GM23338 (cell line): ENCODE data around the gene BOK.

Source experiments
- CREB1 ChIP-seq: fragments of 250-450 bp; sonication (Bioruptor Pico); IDR thresholded peaks from 2 replicates; pipeline ENCODE4 v1.5.0; 2020; ENCODE audit warnings: low read depth, mild to moderate bottlenecking, moderate library complexity
- CTCF ChIP-seq, 2 experiments: fragments of 200-600 bp in 1 of 2; sonication (generic) in 1 of 2; conservative IDR thresholded peaks; 2 replicates each; pipeline versions ENCODE4 v1.5.1 to v1.6.1; 2016 to 2017; ENCODE audit warnings: antibody characterized with exemption in 2 of 2, low read depth in 2 of 2, mild to moderate bottlenecking in 2 of 2, moderate library complexity in 1 of 2
- EZH2 ChIP-seq: fragments of 200-600 bp; sonication (generic); IDR thresholded peaks from one replicate; pipeline ENCODE4 v1.8.0; 2017; ENCODE audit warnings: antibody characterized with exemption, mild to moderate bottlenecking, low read depth; ENCODE audit not compliant: unreplicated experiment
- EZH2phosphoT487 ChIP-seq: fragments of 200-600 bp; sonication (generic); IDR thresholded peaks from one replicate; pipeline ENCODE4 v1.8.1; 2018; ENCODE audit warnings: antibody characterized with exemption; ENCODE audit not compliant: unreplicated experiment
- JUNB ChIP-seq: IDR thresholded peaks from one replicate; pipeline ENCODE4 v1.6.1; 2016; ENCODE audit warnings: antibody characterized with exemption; ENCODE audit not compliant: unreplicated experiment
- NANOG ChIP-seq: IDR thresholded peaks from 2 replicates; pipeline ENCODE4 v1.6.1; 2016; ENCODE audit warnings: antibody characterized with exemption, borderline replicate concordance
- POLR2AphosphoS5 ChIP-seq: IDR thresholded peaks from 2 replicates; pipeline ENCODE4 v1.6.1; 2016; ENCODE audit warnings: antibody characterized with exemption, low read depth
- REST ChIP-seq: IDR thresholded peaks from one replicate; pipeline ENCODE4 v1.6.1; 2018; ENCODE audit warnings: antibody characterized with exemption; ENCODE audit not compliant: unreplicated experiment
- STAT1 ChIP-seq: IDR thresholded peaks from one replicate; pipeline ENCODE4 v1.6.1; 2016; ENCODE audit warnings: antibody characterized with exemption; ENCODE audit not compliant: unreplicated experiment
- ZNF114 ChIP-seq: fragments of 250-450 bp; sonication (Bioruptor Pico); IDR thresholded peaks from 2 replicates; pipeline ENCODE4 v1.5.0; 2020; ENCODE audit warnings: mild to moderate bottlenecking, moderate library complexity
- ZNF331 ChIP-seq: fragments of 250-450 bp; sonication (Bioruptor Pico); IDR thresholded peaks from 2 replicates; pipeline ENCODE4 v1.5.0; 2020; ENCODE audit warnings: low read depth, mild to moderate bottlenecking, moderate library complexity

DNA sequence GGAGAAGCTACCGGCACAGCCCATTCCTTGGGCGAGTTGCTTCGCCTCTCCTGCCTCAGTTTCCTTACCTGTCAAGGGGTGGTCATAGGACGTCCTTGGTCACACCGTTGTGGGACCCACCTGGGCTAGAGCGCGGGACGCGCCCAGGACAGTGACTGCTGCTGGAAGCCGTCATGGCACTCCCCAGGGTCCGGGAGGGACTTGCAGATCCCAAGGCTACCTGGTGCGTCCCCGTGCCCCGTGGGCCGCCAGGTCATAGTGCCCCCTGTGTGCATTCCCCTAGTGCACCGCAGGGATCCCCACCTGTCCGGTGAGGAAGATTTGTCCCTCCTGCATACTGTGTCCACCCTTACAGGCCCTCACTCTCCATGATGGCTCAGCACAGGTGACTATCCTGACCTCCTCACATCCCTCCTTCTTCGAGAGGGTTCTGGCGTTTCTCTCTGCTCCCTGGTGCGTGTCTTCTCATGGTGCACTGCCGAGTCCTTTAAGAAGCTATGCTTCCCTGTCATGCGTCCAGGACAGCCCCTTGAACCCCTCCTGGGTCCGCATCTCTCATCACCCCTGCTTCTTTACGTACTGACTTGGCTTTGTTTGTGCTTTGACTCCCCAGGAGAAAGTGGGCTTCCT, 49.3 kb upstream of the BOK start:
- TF ChIP-seq POLR2AphosphoS5 (no peak), CTCF (conservative IDR thresholded peaks at IDR 0.05; ENCODE audit: low read depth in 2 of 2) (no peak), REST (no peak), EZH2 (no peak), EZH2phosphoT487 (no peak), ZNF114 (CRISPR knock-in tag) (no peak), ZNF331 (CRISPR knock-in tag) (no peak), JUNB (no peak), CREB1 (CRISPR knock-in tag) (no peak), STAT1 (no peak), NANOG (no peak)
